Activated naive CD4-positive, alpha-beta T cell (primary cell): ENCODE measurements around the gene API5.
A peak's percentile ranks its signal among the peaks of the same experiment; 100 is the strongest.
"Not testable (repeated sequence)": the region's sequence is repeated elsewhere in the genome, so short reads cannot be mapped to it uniquely, and the experiment has no call there.

Source experiments
- DNase-seq, 4 experiments: peaks; one replicate each; lab custom pipeline; 2025; lab: John Stamatoyannopoulos, UW

API5 gene

GRCh38 chr11:43311791-43312607 is at the start of gene API5:
API5 (plus strand) TSS chr11:43311996; CDS start chr11:43312128, 132 bp downstream.
- DNase-seq = peak; percentile 77 to 87 (median 84)

- DNase-seq = no peak
Measured at GRCh38 chr11:43267856-43268580, 43.8 kb upstream of the API5 start.

GRCh38 chr11:43268786-43269185 is 43.0 kb upstream of the API5 start:
- no peak for DNase-seq

GRCh38 chr11:43269254-43269918 is 42.4 kb upstream of the API5 start:
- DNase-seq = no peak

GRCh38 chr11:43270468-43270867 is 41.3 kb upstream of the API5 start:
- no peak for DNase-seq

- DNase-seq = no peak
Measured at GRCh38 chr11:43278193-43278956, 33.4 kb upstream of the API5 start.

- peak in 2 of 4 experiments; percentile 3 to 9 for DNase-seq
Measured at GRCh38 chr11:43282607-43283440, 29.0 kb upstream of the API5 start.

- DNase-seq = no peak
Measured at GRCh38 chr11:43285826-43286225, 26.0 kb upstream of the API5 start.

- DNase-seq = no peak
Measured at GRCh38 chr11:43289368-43289767, 22.4 kb upstream of the API5 start.

- no peak for DNase-seq
Measured at GRCh38 chr11:43298397-43298796, 13.4 kb upstream of the API5 start.

- no peak for DNase-seq
Measured at GRCh38 chr11:43315966-43316365, 4.2 kb downstream of the API5 start.

- no peak for DNase-seq
Measured at GRCh38 chr11:43316451-43316850, 4.7 kb downstream of the API5 start.

- DNase-seq = no peak
Measured at GRCh38 chr11:43327987-43328386, 16.2 kb downstream of the API5 start.

- DNase-seq = no peak
Measured at GRCh38 chr11:43328482-43328881, 16.7 kb downstream of the API5 start.

- DNase-seq = no peak
Measured at GRCh38 chr11:43341159-43341558, 29.4 kb downstream of the API5 start.

- DNase-seq = not testable (repeated sequence)
Measured at GRCh38 chr11:43351426-43351825, 39.6 kb downstream of the API5 start.

- no peak for DNase-seq
Measured at GRCh38 chr11:43354311-43354710, 42.5 kb downstream of the API5 start.

- DNase-seq = no peak
Measured at GRCh38 chr11:43356336-43356735, 44.5 kb downstream of the API5 start.

- DNase-seq = no peak
Measured at GRCh38 chr11:43358279-43358800, 46.5 kb downstream of the API5 start.

- peak; percentile 78 to 90 (median 84) for DNase-seq
Measured at GRCh38 chr11:43358801-43359421, 47.1 kb downstream of the API5 start, which contains the start of gene TTC17. TTC17 (plus strand) TSS chr11:43358920; CDS start chr11:43358955, 35 bp downstream.
